ENCODE measurements around the gene TK1. TPM values are rescaled to one million over a fixed set of nuclear protein-coding genes. Genes with fewer than 3 reads are reported as not detected.

Gene TK1
- total RNA-seq, 1 experiment from 2014 or later, result 133 TPM

DNA sequence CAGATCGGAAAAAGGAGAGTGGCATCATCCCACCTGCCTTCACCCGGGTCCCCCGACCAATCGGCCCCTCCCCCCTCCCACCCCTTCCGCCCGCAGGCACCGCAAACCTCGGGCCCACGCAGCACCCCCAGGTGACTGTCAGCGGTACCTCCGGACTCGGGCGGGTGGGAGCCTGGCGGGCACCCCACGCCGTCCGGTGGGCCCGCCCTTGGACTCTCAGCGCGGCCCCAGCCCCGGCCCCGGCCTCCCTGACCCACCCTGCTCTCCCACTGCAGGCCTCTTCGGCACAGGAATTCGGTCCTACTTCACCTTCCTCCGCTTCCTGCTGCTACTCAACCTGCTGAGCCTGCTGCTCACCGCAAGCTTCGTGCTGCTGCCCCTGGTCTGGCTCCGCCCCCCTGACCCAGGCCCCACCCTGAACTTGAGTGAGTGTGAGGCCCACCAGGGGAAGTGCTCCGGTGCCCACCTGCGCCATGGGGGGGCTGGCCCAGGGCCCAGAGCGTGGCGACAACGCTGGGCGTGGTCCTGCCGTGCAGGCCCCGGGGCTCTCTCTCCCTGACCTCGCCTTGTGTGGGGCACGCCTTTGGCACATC is 54.7 kb downstream of the TK1 start:
- ChIA-PET CTCF (no interaction called here), POLR2A (ENCODE audit: low non-redundant PET) (no interaction called here)
- Histone ChIP-seq H3K4me1 (ENCODE audit: insufficient read depth, low read length, poor library complexity, severe bottlenecking) (peaks cover 38% of the 10 kb centered on the region), H3K4me3 (ENCODE audit: low read depth, low read length, poor library complexity, severe bottlenecking) (peak overlapping the region; percentile 23), H3K27me3 (replicated peaks; ENCODE audit: insufficient read depth, low read depth, low read length, poor library complexity) (no peaks in the 10 kb centered on the region), H3K27ac (ENCODE audit: low read depth, low read length, poor library complexity, severe bottlenecking) (no peak overlapping the region), H3K9me3 (ENCODE audit: low read depth, low read length, poor library complexity, severe bottlenecking) (no peaks in the 10 kb centered on the region), H3K36me3 (ENCODE audit: insufficient read depth, low read length, poor library complexity, severe bottlenecking) (no peaks in the 10 kb centered on the region)
- TF ChIP-seq, protein P1, sequence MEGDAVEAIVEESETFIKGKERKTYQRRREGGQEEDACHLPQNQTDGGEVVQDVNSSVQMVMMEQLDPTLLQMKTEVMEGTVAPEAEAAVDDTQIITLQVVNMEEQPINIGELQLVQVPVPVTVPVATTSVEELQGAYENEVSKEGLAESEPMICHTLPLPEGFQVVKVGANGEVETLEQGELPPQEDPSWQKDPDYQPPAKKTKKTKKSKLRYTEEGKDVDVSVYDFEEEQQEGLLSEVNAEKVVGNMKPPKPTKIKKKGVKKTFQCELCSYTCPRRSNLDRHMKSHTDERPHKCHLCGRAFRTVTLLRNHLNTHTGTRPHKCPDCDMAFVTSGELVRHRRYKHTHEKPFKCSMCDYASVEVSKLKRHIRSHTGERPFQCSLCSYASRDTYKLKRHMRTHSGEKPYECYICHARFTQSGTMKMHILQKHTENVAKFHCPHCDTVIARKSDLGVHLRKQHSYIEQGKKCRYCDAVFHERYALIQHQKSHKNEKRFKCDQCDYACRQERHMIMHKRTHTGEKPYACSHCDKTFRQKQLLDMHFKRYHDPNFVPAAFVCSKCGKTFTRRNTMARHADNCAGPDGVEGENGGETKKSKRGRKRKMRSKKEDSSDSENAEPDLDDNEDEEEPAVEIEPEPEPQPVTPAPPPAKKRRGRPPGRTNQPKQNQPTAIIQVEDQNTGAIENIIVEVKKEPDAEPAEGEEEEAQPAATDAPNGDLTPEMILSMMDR (conservative IDR thresholded peaks at IDR 0.05; ENCODE audit: low read depth, low read length), result no peak
- no TSS peak for BruUV-seq (replicated peaks)
- intact Hi-C loops (cut with micrococcal nuclease; ENCODE audit: unreplicated experiment), result no loop called here
- DNase-seq (ENCODE audit: low spot score), result no peak

DNA sequence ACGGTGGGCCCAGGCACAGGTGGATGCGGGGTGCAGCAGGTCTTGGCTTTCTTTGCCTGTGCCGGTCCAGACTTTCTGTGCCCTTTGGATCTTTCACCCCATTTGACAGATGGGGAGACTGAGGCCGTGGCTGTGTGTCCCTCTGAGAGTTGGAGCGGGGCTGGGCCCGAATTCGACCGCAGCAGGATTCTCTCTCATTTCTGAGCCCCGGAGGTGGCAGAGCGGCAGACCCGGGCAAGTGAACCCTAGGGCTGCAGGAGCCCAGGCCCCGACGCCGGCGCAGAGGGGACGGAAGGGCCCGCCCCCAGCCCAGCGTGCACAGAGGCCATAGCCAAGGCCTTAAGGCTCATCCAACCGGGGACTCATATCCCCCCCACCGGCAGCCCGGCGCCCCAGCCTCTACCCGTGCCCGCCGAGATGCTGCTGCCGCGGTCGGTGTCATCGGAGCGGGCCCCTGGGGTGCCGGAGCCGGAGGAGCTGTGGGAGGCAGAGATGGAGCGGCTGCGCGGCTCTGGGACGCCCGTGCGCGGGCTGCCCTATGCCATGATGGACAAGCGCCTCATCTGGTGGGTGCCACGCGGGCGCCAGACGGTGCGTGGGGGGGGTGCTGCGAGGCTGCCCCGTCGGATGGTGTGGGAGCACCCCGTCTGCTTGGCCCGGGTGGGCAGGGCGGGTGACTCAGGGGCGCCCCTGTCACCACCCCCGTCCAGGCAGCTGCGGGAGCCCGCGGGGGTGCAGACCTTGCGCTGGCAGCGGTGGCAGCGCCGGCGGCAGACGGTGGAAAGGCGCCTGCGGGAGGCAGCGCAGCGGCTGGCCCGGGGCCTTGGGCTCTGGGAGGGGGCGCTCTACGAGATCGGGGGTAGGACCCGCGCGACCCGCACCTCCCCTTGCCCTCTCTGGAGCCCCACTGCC is 55.4 kb downstream of the TK1 start:
- no peak overlapping the region for H3K27ac ChIP-seq (ENCODE audit: low read depth, low read length, poor library complexity, severe bottlenecking)
- BruUV-seq (replicated peaks), result no TSS peak
- peaks cover 45% of the 10 kb centered on the region for H3K4me1 ChIP-seq (ENCODE audit: insufficient read depth, low read length, poor library complexity, severe bottlenecking)
- no peaks in the 10 kb centered on the region for H3K9me3 ChIP-seq (ENCODE audit: low read depth, low read length, poor library complexity, severe bottlenecking)
- TF ChIP-seq, protein P1 (conservative IDR thresholded peaks at IDR 0.05; ENCODE audit: low read depth, low read length), result no peak
- no peak for TF ChIP-seq EZH2 (IDR thresholded peaks at IDR 0.05; ENCODE audit: borderline replicate concordance, low read depth, low read length, poor library complexity, severe bottlenecking)
- CTCF ChIA-PET, result no interaction called here
- POLR2A ChIA-PET (ENCODE audit: low non-redundant PET), result no interaction called here
- H3K36me3 ChIP-seq (ENCODE audit: insufficient read depth, low read length, poor library complexity, severe bottlenecking), result no peaks in the 10 kb centered on the region
- H3K4me3 ChIP-seq (ENCODE audit: low read depth, low read length, poor library complexity, severe bottlenecking), result peak overlapping the region; percentile 23
- H3K27me3 ChIP-seq (replicated peaks; ENCODE audit: insufficient read depth, low read depth, low read length, poor library complexity), result no peaks in the 10 kb centered on the region
- no peak for DNase-seq (ENCODE audit: low spot score)
- intact Hi-C loops (cut with micrococcal nuclease; ENCODE audit: unreplicated experiment), result no loop called here

DNA sequence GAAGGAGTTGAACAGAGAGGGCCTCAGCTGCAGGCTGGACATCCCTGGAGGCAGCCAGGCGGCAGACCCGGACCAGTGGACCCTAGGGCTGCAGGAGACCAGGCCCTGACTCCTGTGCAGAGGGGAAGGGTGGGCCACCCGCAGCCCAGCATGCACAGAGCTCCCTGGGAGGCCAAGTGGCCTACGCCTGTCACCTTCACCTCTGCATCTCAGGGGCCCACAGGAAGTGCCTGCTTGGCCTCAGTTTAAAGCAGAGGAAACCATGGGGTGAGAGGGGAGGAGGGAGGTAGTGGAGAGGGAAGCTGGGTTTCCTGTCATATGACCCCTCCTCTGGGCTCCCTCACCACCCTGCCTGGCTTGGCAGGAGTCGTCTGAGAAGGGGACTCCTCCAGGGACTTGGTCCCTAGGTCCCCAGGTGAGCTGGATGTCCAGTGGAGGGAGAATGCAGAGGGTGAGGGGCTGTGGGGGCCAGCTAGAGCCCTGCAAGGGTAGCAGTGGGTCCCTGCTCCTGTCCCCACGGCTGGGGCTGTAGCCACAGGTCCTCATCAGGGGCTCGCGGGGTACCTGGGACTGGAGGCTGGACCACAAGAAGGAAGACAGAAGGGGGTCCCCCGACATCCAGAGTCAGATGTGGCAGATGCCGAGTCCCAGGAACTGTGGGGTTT is 56.3 kb downstream of the TK1 start, which contains the start of gene TMC8:
Gene TMC8 (plus strand): TSS at position 335 of the 665 bp plus-strand sequence. CDS start 818 bp downstream, outside the sequence.
- Histone ChIP-seq H3K36me3 (ENCODE audit: insufficient read depth, low read length, poor library complexity, severe bottlenecking) (no peaks in the 10 kb centered on the region), H3K27me3 (replicated peaks; ENCODE audit: insufficient read depth, low read depth, low read length, poor library complexity) (no peaks in the 10 kb centered on the region), H3K4me3 (ENCODE audit: low read depth, low read length, poor library complexity, severe bottlenecking) (peak within 1 kb of the TSS; percentile 23), H3K9me3 (ENCODE audit: low read depth, low read length, poor library complexity, severe bottlenecking) (no peaks in the 10 kb centered on the region), H3K27ac (ENCODE audit: low read depth, low read length, poor library complexity, severe bottlenecking) (no peak within 1 kb of the TSS), H3K4me1 (ENCODE audit: insufficient read depth, low read length, poor library complexity, severe bottlenecking) (peaks cover 46% of the 10 kb centered on the region)
- POLR2A ChIA-PET (ENCODE audit: low non-redundant PET), result no interaction called here
- intact Hi-C loops (cut with micrococcal nuclease; ENCODE audit: unreplicated experiment), result no loop called here
- CTCF ChIA-PET, result no interaction called here
- no peak for DNase-seq (ENCODE audit: low spot score)
- no peak for TF ChIP-seq EZH2 (IDR thresholded peaks at IDR 0.05; ENCODE audit: borderline replicate concordance, low read depth, low read length, poor library complexity, severe bottlenecking)
- TF ChIP-seq, protein P1 (conservative IDR thresholded peaks at IDR 0.05; ENCODE audit: low read depth, low read length), result no peak
- no TSS peak for BruUV-seq (replicated peaks)

Data from A673 (cell line).